ENCODE results near the gene FAM222A. TPM values are rescaled to one million over a fixed set of nuclear protein-coding genes. Genes with fewer than 3 reads are reported as not detected.

The FAM222A gene
- total RNA-seq, 2 donors from 2014 or later, result 0.62 to 0.79 TPM

DNA sequence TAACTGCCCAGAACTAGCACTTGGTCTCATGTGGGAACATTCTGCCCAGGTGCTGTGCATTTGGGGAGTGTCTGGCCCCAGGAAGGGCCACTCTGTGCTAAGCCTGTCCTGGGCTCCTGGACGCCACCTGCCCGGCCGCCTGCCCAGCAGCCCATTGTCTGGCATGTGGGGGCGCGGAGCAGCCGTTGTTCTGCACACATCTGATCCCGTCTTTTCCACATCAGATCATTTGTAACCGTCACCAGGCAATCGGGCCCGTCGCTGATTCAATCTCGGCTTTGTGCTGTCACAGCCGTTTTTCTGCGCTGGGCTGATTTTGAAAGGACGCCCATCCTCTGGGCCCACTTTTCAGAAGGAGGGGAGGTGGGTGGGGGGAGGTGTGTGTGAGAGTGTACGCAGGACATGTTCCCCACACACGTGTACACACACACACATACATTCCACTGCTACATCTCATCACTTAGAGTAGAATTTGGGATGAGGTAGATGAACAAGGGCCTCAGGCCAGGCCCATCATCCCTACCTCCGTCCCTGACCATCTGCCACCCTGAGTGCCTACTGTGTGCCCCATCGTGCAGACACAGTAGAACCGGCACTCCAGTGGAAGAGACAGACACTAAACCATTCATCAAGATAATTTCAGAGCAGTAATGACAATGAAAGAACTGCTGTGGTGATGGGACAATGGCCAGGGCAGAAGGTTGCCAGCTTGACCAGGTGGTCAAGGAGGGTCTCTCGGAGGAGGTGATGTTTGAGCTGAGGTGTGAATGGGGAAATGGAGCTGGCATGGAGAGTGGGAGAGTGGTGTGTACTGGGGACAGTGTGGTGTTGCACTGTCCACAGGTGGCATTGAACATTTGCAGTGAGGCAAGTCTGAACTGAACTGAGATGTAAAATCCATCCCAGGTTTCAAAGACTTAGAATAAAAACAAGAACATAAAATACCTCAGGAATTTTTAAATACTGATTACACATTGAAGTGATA is 19.0 kb downstream of the FAM222A start:
- DNase-seq (ENCODE audit: low spot score), result peak; percentile 67
- intact Hi-C loops (cut with DNase I), result no loop called here

DNA sequence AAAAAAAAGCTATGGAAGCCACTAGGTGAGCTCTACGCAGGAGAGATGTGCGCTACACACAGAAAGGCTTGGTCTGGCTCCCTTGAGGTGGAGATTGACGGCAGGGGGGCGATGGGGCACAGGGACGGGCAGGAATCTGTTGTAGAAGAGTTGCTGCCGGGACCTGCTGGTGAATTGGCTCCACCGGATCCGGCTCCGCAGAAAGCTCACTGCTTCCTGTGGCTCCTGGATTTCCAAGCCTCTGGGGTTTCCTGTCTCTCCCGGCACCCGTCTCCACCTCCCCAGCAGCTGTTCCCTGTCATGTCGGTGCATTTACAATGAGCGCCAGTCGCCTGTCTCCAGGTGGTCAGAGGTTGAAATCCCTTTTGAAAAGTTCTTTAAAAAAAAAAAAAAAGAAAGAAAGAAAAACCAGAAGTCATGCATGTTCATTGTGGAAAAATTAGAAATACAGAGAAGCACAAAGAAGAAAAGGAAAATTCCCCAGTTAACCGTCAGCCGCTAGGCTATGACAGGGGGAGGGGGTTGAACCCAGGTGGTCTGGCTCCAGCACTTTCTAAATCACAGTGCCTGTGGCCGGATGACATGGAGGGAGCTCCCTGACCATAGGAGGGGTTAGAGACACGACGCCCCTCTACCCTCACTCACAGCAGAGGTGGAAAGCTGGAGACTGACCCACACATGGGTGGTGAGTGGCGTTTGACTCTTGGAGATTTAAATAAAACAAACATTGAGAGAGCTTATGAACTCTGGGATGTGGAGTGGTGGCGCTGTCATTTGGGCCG is 20.8 kb downstream of the FAM222A start:
- peak; percentile 58 for DNase-seq (ENCODE audit: low spot score)
- intact Hi-C loops (cut with DNase I), result no loop called here

DNA sequence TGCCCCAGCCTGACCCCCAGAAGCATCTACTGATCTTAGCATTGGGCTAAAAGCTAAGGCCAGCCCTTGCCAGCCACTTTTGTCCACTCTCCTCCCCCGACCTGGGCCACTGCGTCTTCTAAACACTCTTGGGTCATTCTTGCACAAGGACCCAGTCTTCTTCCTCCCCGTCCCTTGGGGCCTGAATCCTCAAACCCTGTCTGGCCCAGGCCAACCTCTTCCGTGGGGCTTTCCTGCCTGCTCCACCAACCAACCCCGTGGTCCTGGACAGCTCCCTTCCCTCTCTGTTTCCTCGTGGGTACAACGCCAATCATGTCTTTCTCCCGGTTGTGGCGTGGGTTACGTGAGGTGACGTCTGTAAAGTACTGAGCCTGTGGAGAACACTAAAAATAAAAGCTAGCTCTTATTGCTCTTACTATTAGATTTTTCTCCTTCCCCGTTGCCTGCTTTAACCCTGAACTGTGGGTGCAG is 21.5 kb downstream of the FAM222A start:
- peak; percentile 48 for DNase-seq (ENCODE audit: low spot score)

DNA sequence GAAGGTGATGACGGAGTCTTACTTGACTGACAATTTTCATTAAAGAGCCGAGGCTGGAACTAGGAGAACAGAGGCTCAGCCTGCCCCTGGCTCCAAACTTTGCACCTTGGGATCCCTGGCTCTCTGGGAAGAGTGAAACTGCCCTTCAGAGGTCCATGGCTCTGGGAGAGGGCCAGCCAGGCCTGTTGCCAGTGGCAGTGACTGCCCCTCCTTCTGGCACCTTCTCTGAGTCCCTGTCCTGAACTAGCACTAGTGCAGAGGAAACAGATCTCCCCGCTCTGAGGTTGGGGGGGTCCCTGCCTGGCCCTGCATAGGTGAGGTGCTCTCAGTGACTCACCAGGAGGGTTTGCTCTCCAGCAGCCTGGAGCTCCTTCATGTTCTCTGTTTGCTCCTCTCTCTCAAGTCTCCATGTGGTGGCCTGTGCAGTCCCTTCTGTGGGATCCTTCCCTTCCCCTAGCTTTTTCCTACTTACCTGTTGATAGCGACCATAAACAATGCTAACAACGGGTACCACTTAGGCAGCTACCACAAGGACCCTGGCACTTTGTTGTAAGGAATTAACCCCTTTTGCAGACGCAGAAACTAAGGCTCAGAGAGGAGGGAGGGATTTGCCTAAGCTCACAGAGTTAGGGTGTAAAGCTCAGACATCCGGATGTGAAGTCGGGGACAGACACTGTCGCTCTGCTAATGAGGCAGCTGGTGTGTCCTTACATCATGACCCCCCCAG is 22.4 kb downstream of the FAM222A start:
- peak; percentile 26 for DNase-seq (ENCODE audit: low spot score)
- intact Hi-C loops (cut with DNase I), result no loop called here

More for the DNA sequence above, 21.5 kb downstream of the FAM222A start:
- intact Hi-C loops (cut with DNase I), result no loop called here

DNA sequence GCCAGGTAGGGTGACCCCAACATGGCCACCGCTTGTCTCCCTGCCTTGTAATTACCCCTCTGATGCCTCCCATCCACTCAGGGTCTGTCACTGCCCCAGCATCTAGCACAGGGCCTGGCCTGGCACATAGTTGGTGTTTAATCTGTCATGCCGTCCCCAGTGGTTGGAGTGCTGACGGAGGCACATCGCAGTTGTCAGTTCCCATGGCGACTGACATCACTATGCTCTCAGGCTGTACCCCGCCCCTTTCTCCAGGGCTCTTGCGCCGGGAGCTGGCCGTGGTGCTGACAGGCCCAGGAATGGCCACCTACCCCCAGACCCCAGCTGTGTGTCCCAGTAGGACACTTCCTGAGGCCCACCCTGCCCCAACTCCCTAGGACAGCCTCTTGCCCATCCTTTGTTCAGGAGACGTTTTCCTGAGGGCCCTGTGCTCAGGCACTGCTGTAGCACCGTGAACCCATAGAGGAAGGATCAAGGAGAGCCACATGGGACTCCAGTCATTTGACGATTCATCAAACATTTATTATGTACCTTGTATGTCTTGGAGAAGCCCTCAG is 23.0 kb downstream of the FAM222A start:
- intact Hi-C loops (cut with DNase I), result no loop called here
- peak; percentile 76 for DNase-seq (ENCODE audit: low spot score)

DNA sequence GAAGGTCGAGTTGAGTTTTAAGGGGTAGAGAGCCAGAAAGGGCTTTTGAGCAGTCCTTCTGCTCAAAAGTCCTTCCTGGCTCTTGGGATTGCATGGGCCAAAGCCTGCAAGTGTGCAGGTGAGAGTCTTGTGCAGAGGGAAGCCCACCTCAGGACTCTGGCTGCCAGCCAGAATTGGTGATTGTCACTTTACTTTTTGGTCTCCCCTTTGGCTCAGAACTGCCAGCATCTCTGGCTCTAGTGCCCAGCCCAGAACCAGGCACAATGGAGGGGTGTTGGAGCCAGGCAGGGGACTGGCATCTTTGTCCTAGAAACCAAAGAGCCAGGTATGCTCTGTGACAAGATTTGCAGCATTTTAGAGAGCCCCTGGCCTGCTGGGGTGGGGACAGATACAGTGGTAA is 23.5 kb downstream of the FAM222A start:
- intact Hi-C loops (cut with DNase I), result no loop called here
- peak; percentile 48 for DNase-seq (ENCODE audit: low spot score)

DNA sequence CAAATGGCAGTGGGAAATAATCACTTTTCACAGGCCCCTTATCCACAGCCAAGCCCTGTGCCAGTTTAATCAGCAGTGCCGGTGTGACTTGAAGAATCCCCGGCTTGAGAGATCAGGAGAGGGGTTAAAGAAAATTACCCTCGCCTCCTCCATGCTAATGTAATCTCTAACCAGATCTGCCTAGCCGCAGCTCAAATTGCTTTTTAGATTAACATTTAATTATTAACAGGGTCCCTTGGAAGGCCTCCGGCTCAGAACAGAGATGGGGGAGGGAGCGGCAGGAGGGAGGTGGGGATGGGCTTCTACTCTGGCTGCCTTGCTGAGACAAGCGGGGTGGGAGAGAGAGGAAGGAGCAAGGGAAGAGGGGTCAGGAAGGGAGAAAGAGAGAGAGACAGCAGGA is 24.0 kb downstream of the FAM222A start:
- intact Hi-C loops (cut with DNase I), result no loop called here
- peak; percentile 2 for DNase-seq (ENCODE audit: low spot score)

DNA sequence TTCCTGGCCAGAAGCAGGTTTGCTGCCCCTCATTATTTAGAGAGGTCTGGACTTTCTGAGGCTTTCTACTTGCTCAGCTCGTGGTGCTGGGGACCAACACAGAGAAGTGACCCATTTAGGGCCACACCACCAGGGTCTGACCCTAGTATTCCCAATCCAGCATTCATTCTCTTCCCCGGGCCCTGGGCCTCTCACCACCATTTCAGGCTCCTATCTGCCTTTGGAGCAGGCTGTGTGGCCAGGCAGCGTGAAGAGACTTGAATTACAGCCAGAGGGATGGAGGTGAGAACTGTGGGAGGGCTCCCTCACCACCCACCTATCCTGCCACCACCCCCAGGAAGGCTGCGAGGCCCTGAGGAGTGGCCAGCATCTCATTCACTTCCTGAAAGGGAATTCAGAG is 24.6 kb downstream of the FAM222A start:
- DNase-seq (ENCODE audit: low spot score), result peak; percentile 42
- intact Hi-C loops (cut with DNase I), result no loop called here

DNA sequence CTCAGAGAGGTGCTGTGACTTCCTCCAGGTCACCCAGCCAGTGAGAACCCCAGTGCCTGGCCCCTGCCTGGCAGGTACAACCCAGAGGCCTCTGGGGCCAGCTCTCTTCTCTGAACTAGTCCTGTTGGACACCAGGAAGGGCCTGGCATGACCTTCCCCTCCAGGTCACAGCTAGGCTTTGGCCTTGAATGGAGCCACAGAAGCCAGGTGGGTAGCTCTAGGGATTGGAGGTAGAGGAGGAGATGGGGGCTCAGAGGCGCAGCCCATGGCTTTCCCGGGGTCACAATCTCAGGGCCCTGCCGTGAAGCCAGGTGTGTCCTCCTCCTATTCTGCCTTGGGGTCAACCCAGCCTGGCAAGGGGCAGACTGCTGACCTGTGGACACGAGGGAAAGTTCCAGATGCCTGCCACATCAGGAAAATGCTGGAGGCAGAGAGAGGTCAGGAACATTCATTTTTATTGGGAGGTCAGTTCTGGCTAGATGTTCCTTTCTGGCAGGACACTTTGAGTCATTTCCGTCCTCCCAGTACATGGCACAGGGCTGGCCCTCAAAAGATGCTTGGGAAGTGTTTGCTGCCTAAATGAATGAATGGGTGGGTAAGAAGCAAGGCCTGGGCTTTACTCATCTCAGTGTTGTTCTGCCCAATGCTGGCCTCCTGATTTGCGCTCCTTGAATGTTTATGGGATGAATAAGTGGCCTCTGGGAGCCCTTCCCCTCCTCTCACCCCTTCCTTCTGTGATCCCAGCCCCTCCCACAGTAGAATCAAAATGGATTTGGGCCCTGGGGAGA is 25.4 kb downstream of the FAM222A start:
- DNase-seq (ENCODE audit: low spot score), result peak; percentile 58

DNA sequence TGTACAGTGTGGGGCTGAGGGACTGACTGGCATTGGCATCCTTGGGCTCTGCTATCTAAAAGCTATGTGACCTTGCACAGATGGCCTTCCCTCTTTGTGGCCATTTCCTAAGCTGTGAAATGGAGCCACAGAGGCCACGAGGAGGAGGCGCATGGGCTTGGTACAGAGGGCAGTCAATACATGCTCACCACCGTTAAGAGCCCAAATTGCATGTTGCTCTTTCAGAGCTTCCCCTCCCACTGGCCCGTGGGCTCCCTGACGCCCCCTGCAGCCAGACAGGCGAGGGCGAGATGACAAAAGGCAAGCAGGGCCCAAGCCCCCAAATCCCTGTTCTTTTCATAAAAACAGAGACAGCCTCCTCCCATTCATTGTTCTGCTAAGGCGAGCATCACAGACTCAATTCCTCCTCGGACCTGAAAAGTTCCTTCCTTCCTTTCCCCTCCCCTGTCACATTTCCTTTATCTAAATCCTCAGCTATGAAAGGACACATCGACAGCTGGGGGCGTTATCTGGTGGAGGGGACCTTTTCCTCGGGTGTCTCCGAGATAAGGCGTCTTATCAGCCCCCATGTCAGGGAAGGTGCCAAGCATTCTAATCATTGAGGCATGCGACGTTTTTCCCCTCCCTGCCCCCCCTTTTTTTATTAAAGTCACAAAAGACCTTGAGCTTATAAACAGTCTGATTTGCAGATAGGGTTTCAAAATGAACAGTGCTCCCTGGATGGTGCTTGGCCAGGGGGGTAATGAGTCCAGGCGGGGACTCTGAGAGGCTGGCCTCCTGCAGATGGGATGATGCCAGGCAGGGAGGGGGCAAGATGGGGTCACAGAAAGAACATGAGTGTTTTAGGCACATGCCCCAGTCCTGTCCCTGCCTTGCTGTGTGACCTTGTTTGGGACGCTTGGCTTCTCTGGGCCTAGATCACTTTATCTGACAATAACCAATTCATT is 26.4 kb downstream of the FAM222A start:
- DNase-seq (ENCODE audit: low spot score), result peak; percentile 42
- intact Hi-C loops (cut with DNase I), result loop anchor here in 1 of 2 donors (1.0 kb wide), 1 partner anchor 28 kb away; no protein-coding TSS in a partner anchor

More for the DNA sequence above, 25.4 kb downstream of the FAM222A start:
- intact Hi-C loops (cut with DNase I), result no loop called here

DNA sequence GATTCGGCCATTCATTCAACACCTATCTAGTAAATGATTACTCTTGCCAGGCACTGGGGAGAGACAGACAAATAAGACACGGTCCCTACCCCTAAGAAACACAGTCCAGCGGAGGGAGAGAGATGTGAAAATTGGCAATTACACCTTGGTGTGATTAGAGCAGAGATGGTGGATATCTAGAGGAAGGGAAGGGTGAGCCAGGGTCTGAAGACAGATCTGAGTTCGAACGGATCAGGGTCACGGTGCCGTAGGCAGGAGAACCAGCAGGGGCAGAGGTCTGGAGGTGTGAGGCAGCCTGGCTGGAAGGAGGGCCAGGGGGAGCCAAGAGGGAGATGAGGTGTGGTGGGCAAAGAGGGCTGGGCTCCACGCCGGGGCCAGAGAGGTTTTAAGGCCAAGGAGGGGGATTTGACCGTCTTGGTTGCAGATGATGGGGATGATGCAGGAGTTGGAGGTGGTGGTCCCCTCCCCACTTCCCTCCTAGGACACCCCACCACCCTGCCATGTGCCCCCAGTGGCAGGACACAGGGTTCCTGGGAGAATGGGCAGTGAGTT is 27.1 kb downstream of the FAM222A start:
- intact Hi-C loops (cut with DNase I), result loop anchor here in 1 of 2 donors (1.0 kb wide), 1 partner anchor 28 kb away; no protein-coding TSS in a partner anchor
- DNase-seq (ENCODE audit: low spot score), result peak; percentile 60

DNA sequence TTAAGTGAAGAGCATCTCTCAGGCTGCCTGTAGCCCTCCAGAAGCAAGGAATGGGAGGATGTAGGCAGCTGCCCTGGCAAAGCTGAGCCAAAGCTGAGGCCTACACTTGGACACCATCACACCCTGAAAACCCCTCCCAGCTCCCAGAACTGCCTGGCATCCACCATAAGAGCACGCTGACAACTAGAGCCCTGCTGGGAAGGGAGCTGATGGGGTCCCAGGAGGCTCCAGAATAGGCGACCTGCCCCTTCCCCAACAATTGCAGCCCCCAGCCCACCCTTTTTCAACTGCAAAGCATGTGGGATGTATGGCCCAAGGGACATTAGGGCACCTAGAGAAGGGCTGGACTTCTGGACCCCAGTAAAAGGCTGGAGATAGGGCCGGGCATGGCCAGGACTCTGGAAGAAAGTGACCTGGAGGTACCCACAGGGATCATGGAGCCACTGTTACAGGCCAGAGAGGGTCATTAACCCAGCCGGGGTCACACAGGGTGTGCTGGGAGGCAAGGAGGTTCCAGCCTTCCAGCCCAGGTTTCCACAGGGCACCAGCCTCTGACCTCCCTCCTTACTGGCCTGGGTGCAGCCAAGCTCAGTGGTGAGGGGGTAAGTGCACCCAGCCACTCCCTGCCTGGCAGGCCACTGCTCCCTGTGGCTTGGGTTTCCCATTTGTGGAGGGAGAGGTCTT is 27.8 kb downstream of the FAM222A start:
- intact Hi-C loops (cut with DNase I), result no loop called here

DNA sequence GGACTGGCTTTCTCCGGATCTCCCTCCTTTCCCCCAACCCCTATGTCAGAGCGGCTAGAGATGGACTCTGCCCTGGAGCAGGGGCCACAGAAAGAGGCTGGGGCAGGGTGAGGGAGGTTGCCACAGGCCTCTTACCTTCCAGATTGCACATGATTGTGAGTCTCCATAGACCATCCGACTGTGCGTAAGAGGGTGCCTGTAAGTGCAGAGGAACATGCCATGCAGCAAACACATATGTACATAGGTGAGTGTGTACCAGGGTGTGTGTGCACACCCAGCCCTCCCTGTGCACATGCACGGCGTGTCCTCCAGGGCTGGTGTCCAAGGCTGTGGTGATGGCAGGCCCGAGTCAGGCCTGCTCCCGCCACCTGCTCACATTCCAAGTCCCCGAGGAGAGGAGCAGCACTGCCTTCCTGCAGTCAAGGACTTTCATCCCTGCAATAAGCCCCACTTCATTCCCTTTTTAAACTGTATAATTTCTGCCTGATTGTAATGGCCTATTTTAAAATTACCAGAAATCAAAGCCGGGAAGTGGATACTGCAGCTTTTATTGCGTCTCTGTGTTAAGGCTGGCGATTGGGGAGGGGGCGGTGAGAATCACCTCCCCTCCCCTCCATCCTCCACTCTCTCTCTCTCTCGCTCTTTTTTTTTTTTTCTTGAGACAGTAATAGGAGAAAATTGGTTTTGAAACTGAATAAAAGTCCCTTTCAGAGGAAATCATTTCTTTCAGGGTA is 28.5 kb downstream of the FAM222A start:
- peak; percentile 56 for DNase-seq (ENCODE audit: low spot score)
- intact Hi-C loops (cut with DNase I), result no loop called here

More for the DNA sequence above, 27.8 kb downstream of the FAM222A start:
- peak; percentile 56 for DNase-seq (ENCODE audit: low spot score)

DNA sequence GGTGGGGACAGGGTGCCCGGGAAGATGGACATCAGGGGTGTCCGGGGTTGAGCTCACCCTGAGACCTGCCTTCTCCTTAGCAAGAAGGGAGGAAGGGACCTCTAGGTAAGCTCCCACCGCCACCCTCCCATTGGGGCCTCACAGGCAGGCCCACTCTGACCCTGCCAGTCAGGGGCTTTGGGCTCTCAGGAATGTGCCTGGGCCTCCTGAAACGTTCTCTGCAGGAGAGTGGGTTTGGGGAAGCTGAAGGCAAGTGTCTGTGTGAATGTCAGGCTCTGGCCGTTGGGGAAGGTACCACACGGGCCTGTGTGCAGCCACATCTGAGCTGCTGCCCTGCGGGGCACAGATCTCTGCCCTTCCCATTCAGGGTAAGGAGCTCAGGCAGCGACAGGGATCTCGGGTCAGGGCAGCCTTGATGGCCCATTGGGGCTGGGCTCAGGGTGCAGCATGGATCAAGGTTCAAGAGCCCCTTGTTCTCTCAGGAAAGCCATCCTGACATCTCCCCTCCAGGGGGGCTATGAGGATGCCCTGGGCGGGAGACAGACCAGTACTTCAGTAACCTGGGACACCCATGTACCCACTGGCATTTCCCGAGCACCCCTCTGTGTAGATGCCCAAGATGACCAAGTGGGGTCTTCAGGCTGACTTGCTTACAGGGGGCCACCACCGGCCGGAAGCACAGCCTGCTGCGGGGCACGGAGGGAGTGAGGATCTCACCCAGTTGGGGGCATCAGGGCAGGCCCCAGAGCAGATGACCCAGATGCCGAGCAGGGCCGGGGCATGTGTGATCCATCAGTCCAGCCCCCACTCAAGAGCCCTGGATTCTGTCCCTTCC is 29.7 kb downstream of the FAM222A start:
- intact Hi-C loops (cut with DNase I), result no loop called here
- DNase-seq (ENCODE audit: low spot score), result peak; percentile 68

DNA sequence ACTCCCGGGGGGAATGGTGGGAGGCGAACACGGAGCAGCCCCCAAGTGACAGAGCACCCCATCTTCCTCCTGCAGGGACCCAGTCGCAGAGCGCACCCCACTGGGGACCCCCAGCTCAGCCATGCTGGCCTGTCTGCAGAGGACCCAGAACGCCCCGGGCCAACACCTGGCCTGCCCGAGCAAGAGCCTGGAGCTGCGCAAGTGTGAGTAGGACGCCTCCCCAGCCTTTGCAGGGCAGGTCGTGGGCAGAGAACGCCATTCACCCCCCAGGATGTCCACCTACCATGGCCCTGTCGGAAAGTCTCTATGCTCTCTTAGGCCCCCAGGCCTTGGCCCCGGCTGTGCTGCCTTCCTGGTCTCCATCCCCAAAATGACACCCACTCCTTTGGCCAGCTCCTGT is 30.4 kb downstream of the FAM222A start:
- peak; percentile 61 for DNase-seq (ENCODE audit: low spot score)
- intact Hi-C loops (cut with DNase I), result no loop called here

Data from posterior vena cava (tissue), 2 donors.